Trophoblast cell (in vitro differentiated cells and primary cell): Measurements from ENCODE around the gene MT1A.

Source experiments
- DNase-seq, 2 donors: peaks; one replicate each; pipeline ENCODE4 v3.0.0-alpha.2; 2016
- H2AFZ ChIP-seq: 2 replicates; pipeline ENCODE4 v1.6.1; 2013; ENCODE audit warnings: low read length, moderate library complexity, mild to moderate bottlenecking; ENCODE audit not compliant: insufficient read depth, poor library complexity
- H2AK5ac ChIP-seq: 2 replicates; pipeline ENCODE4 v1.6.1; 2013; ENCODE audit warnings: mild to moderate bottlenecking, low read length
- H2BK120ac ChIP-seq: 2 replicates; pipeline ENCODE4 v1.6.1; 2013; ENCODE audit warnings: low read length, mild to moderate bottlenecking, moderate library complexity; ENCODE audit not compliant: insufficient read depth, poor library complexity
- H2BK12ac ChIP-seq: 2 replicates; pipeline ENCODE4 v1.6.1; 2013; ENCODE audit warnings: mild to moderate bottlenecking, low read length, moderate library complexity
- H2BK5ac ChIP-seq: 2 replicates; pipeline ENCODE4 v1.6.1; 2013; ENCODE audit warnings: low read length, low read depth, moderate library complexity, mild to moderate bottlenecking; ENCODE audit not compliant: poor library complexity
- H3K14ac ChIP-seq: 2 replicates; pipeline ENCODE4 v1.6.1; 2013; ENCODE audit warnings: mild to moderate bottlenecking, low read length
- H3K18ac ChIP-seq: 2 replicates; pipeline ENCODE4 v1.6.1; 2013; ENCODE audit warnings: mild to moderate bottlenecking, low read length
- H3K23ac ChIP-seq: 2 replicates; pipeline ENCODE4 v1.6.1; 2013; ENCODE audit warnings: low read length
- H3K27ac ChIP-seq: 2 replicates; pipeline ENCODE4 v1.5.1; 2013; ENCODE audit warnings: low read depth, mild to moderate bottlenecking, inconsistent platforms, low read length, moderate library complexity
- H3K27me3 ChIP-seq: 2 replicates; pipeline ENCODE4 v1.6.1; 2013; ENCODE audit warnings: inconsistent platforms, mild to moderate bottlenecking, low read length, moderate library complexity; ENCODE audit not compliant: insufficient read depth
- H3K36me3 ChIP-seq, 2 experiments: 1 replicate in 1 of 2; 2 replicates in 1 of 2; pipeline ENCODE4 v1.6.1; 2013; ENCODE audit warnings: low read length in 2 of 2, mild to moderate bottlenecking in 2 of 2, moderate library complexity in 1 of 2; ENCODE audit not compliant: insufficient read depth in 2 of 2, control insufficient read depth in 1 of 2
- H3K4ac ChIP-seq: 2 replicates; pipeline ENCODE4 v1.6.1; 2013; ENCODE audit warnings: low read depth, mild to moderate bottlenecking, low read length, moderate library complexity
- H3K4me1 ChIP-seq, 2 experiments: 1 replicate in 1 of 2; 2 replicates in 1 of 2; pipeline ENCODE4 v1.6.1; 2013; ENCODE audit warnings: low read length in 2 of 2, mild to moderate bottlenecking in 2 of 2, moderate library complexity in 1 of 2; ENCODE audit not compliant: insufficient read depth in 2 of 2, control insufficient read depth in 1 of 2
- H3K4me2 ChIP-seq: 2 replicates; pipeline ENCODE4 v1.6.1; 2013; ENCODE audit warnings: inconsistent platforms, mild to moderate bottlenecking, low read length, moderate library complexity
- H3K4me3 ChIP-seq: 2 replicates; pipeline ENCODE4 v1.5.1; 2013; ENCODE audit warnings: mild to moderate bottlenecking, low read depth, low read length, inconsistent platforms
- H3K79me1 ChIP-seq: one replicate; pipeline ENCODE4 v1.6.1; 2013; ENCODE audit warnings: low read length
- H3K79me2 ChIP-seq: 2 replicates; pipeline ENCODE4 v1.6.1; 2013; ENCODE audit warnings: low read length, mild to moderate bottlenecking; ENCODE audit not compliant: control insufficient read depth, insufficient read depth, poor library complexity
- H3K9ac ChIP-seq: 2 replicates; pipeline ENCODE4 v1.6.1; 2013; ENCODE audit warnings: mild to moderate bottlenecking, low read length
- H3K9me3 ChIP-seq: 2 replicates; pipeline ENCODE4 v1.6.1; 2013; ENCODE audit warnings: low read depth, mild to moderate bottlenecking, control low read depth, inconsistent platforms, low read length; ENCODE audit not compliant: insufficient read depth
- H4K12ac ChIP-seq: 2 replicates; pipeline ENCODE4 v1.6.1; 2013; ENCODE audit warnings: low read depth, mild to moderate bottlenecking, low read length, moderate library complexity
- H4K8ac ChIP-seq: 2 replicates; pipeline ENCODE4 v1.6.1; 2013; ENCODE audit warnings: low read depth, mild to moderate bottlenecking, low read length, moderate library complexity
- H4K91ac ChIP-seq: one replicate; pipeline ENCODE4 v1.6.1; 2013; ENCODE audit warnings: low read depth, mild to moderate bottlenecking, low read length, moderate library complexity
- WGBS: extraction: QIAGEN DNeasy Blood & Tissue Kit; methylation state at CpG from one replicate; pipeline ENCODE4 v1.1.7; 2013; ENCODE audit warnings: missing lambda C conversion rate; ENCODE audit not compliant: insufficient read length, insufficient coverage; ENCODE audit errors: extremely low coverage; 5-methylcytosine and 5-hydroxymethylcytosine counted together

The MT1A gene

DNA sequence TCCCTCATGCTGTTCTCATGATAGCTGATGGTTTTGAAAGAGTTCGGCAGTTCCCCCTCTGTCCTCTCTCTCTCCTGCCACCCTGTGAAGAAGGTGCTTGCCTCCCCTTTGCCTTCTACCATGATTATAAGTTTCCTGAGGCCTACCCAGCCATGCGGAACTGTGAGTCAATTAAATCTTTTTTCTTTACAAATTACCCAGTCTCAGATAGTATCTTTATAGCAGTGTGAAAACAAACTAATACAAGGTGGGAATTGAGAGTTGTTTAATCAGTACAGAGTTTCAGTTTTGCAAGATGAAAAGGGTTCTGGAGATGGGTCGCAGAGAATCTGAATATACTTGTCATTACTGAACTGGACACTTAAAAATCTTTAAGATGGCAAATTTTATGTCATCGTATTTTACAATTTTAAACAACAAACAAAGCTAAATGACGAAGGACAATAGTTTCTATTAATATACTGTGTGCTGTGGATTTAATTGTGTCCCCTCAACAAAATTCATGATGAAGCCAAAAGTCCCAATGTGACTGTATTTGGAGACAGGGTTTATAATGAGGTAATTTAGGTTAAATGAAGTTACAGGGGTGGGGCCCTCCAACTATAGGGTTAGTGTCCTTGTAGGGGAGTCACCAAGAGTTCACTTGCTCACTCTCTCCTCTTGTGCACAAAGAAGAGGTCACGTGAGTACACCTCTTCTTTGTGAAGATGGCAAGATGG, 44.7 kb upstream of the MT1A start:
- H3K79me1 ChIP-seq = no peaks in the 10 kb centered on the region
- no peak overlapping the region for H2BK5ac ChIP-seq
- H3K14ac ChIP-seq = no peak overlapping the region
- no peak for DNase-seq
- H3K36me3 ChIP-seq = no peaks in the 10 kb centered on the region
- H3K9me3 ChIP-seq = peaks cover 1% of the 10 kb centered on the region
- WGBS = no CpG with 5 or more reads among the region's 6 CpGs
- no peak overlapping the region for H3K23ac ChIP-seq
- no peak overlapping the region for H2BK12ac ChIP-seq
- H2BK120ac ChIP-seq = no peak overlapping the region
- H3K4ac ChIP-seq = no peak overlapping the region
- H3K79me2 ChIP-seq = no peaks in the 10 kb centered on the region
- no peak overlapping the region for H3K18ac ChIP-seq
- H3K27me3 ChIP-seq = peaks cover 21% of the 10 kb centered on the region
- no peak overlapping the region for H4K8ac ChIP-seq
- no peak overlapping the region for H2AK5ac ChIP-seq
- H4K12ac ChIP-seq = no peak overlapping the region
- H3K27ac ChIP-seq = no peak overlapping the region
- no peak overlapping the region for H3K4me3 ChIP-seq
- no peak overlapping the region for H4K91ac ChIP-seq
- peaks cover 0 to 2% of the 10 kb centered on the region in 2 experiments for H3K4me1 ChIP-seq
- no peak overlapping the region for H2AFZ ChIP-seq
- no peak overlapping the region for H3K9ac ChIP-seq
- no peak overlapping the region for H3K4me2 ChIP-seq

DNA sequence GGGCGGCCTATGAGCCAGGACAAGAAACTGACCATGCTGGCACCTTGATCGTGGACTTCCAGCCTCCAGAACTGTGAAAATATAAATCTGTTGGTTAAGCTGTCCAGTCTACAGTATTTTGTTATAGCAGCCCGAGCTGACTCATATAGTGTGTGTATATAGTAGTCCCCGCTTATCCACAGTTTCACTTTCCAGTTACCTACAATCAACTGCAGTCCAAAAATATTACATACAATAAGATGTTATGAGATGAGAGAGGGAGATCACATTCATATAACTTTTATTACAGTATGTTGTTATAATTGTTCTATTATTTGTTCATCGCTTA, 44.2 kb upstream of the MT1A start:
- Histone ChIP-seq H3K18ac (no peak overlapping the region), H3K79me2 (no peaks in the 10 kb centered on the region), H2BK120ac (no peak overlapping the region), H2AFZ (no peak overlapping the region), H3K27me3 (peaks cover 15% of the 10 kb centered on the region), H3K9me3 (no peaks in the 10 kb centered on the region), H3K14ac (no peak overlapping the region), H3K23ac (no peak overlapping the region), H3K4me1 (no peaks in the 10 kb centered on the region), H2BK12ac (no peak overlapping the region), H4K12ac (no peak overlapping the region), H2AK5ac (no peak overlapping the region), H4K91ac (no peak overlapping the region), H2BK5ac (no peak overlapping the region), H3K4me3 (no peak overlapping the region), H3K4me2 (no peak overlapping the region), H3K27ac (no peak overlapping the region), H3K36me3 (no peaks in the 10 kb centered on the region), H3K79me1 (no peaks in the 10 kb centered on the region), H3K4ac (no peak overlapping the region), H4K8ac (no peak overlapping the region), H3K9ac (no peak overlapping the region)
- WGBS = no CpG with 5 or more reads among the region's 5 CpGs
- DNase-seq = no peak

DNA sequence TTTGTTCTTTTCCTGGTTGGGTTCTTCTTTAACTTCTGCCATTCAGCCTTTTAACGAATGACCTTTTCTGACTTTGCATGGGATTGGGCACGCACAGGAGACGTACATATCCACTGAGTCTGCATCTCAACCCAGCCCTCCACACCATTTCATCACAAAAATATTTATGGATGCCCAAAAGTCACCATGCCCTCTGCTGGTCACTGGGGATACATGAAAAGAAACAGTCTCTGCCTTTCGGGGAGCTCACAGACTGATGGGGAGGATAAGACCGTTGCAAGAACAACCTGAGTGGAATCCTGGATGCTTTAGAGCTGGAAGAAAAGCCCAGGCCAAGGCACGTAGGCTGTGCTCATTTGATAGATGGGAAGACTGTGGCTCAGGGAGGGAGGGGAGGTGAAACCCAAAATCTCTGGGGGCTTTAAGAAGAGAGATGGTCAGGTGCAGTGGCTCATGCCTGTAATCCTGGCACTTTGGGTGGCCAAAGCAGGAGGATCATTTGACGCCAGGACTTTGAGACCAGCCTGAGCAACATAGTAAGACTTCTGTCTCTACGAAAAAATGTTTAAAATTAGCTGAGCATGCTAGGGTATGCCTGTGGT, 38.0 kb upstream of the MT1A start:
- H3K27ac ChIP-seq = no peak overlapping the region
- no peaks in the 10 kb centered on the region for H3K79me1 ChIP-seq
- no peak overlapping the region for H2AFZ ChIP-seq
- no peak overlapping the region for H3K4ac ChIP-seq
- no peak overlapping the region for H3K4me2 ChIP-seq
- H3K18ac ChIP-seq = no peak overlapping the region
- H2AK5ac ChIP-seq = no peak overlapping the region
- H4K12ac ChIP-seq = no peak overlapping the region
- no peak overlapping the region for H4K91ac ChIP-seq
- no peak overlapping the region for H2BK120ac ChIP-seq
- no peaks in the 10 kb centered on the region for H3K79me2 ChIP-seq
- no peak overlapping the region for H3K14ac ChIP-seq
- no peak overlapping the region for H3K9ac ChIP-seq
- H2BK12ac ChIP-seq = no peak overlapping the region
- H3K4me1 ChIP-seq = no peaks in the 10 kb centered on the region
- H3K27me3 ChIP-seq = no peaks in the 10 kb centered on the region
- no peak overlapping the region for H3K4me3 ChIP-seq
- no peak overlapping the region for H2BK5ac ChIP-seq
- no peaks in the 10 kb centered on the region for H3K36me3 ChIP-seq
- H4K8ac ChIP-seq = no peak overlapping the region
- no peak overlapping the region for H3K23ac ChIP-seq
- WGBS = no CpG with 5 or more reads among the region's 8 CpGs
- peak in 1 of 2 donors; percentile 37 for DNase-seq
- no peaks in the 10 kb centered on the region for H3K9me3 ChIP-seq

DNA sequence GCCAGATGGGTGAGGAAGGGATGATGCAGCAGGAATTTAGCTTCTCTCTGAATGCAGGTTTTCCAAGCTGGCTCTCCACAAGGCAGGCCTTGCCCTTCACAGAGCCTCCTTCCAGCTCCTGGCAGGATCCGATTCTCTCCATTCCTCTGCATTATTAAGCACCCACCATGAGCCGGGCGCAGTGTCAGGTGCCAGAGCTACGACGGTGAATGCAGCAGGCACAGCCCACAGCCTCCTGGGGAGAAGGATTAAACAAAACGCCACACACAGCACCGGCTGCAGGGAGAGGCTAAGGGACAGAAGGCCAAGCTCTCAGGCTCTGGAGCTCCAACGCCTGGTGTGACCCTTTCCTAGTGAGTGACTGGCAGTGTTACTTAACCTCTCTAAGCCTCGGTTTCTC, 37.1 kb upstream of the MT1A start:
- no peak overlapping the region for H3K9ac ChIP-seq

More for the DNA sequence above, 37.1 kb upstream of the MT1A start:
- Histone ChIP-seq H3K79me2 (no peaks in the 10 kb centered on the region), H3K36me3 (no peaks in the 10 kb centered on the region), H3K4me2 (no peak overlapping the region), H3K18ac (no peak overlapping the region), H3K4ac (no peak overlapping the region), H3K4me3 (no peak overlapping the region), H2BK12ac (no peak overlapping the region), H2BK5ac (no peak overlapping the region), H3K4me1 (no peaks in the 10 kb centered on the region), H4K8ac (no peak overlapping the region), H3K23ac (no peak overlapping the region), H2AK5ac (no peak overlapping the region), H2BK120ac (no peak overlapping the region), H3K14ac (no peak overlapping the region), H4K12ac (no peak overlapping the region), H3K27ac (no peak overlapping the region), H3K79me1 (no peaks in the 10 kb centered on the region), H3K27me3 (no peaks in the 10 kb centered on the region), H2AFZ (no peak overlapping the region), H4K91ac (no peak overlapping the region), H3K9me3 (no peaks in the 10 kb centered on the region)
- no CpG with 5 or more reads among the region's 9 CpGs for WGBS
- no peak for DNase-seq
